PC-9 (cell line): ENCODE measurements around the gene KCNC4. TPM values are rescaled to one million over a fixed set of nuclear protein-coding genes. Genes with fewer than 3 reads are reported as not detected.

Source experiments
- BruUV-seq: library from RNA; stranded (reverse); fragments of 400-500 nt; replicated peaks from 2 replicates; lab custom pipeline; 2021; lab: Mats Ljungman, UMichigan
- CTCF ChIA-PET: fragments of 300-600 bp; sonication (Branson Sonifier 250); formaldehyde crosslinking; loops from one replicate; lab custom pipeline; 2022; ENCODE audit warnings: antibody characterized with exemption; lab: Charles Lee
- POLR2A ChIA-PET: fragments of 300-600 bp; sonication (Branson Sonifier 250); formaldehyde crosslinking; loops from one replicate; lab custom pipeline; 2022; ENCODE audit warnings: antibody characterized with exemption; ENCODE audit not compliant: unreplicated experiment; lab: Charles Lee
- DNase-seq, 2 experiments: peaks; one replicate each; pipeline versions ENCODE4 v3.0.0 to v3.0.0-alpha.2; 2015 to 2022; ENCODE audit warnings: mixed read lengths in 1 of 2
- H2AFZ ChIP-seq: fragments of 200-600 bp; sonication (generic); 2 replicates; pipeline ENCODE4 v1.8.1; 2017; ENCODE audit warnings: antibody characterized with exemption
- H3F3A ChIP-seq: fragments of 200-600 bp; sonication (generic); 2 replicates; pipeline ENCODE4 v1.8.1; 2017; ENCODE audit warnings: antibody characterized with exemption, mild to moderate bottlenecking, low read depth; ENCODE audit not compliant: insufficient read depth
- H3K27ac ChIP-seq: fragments of 200-600 bp; sonication (generic); 2 replicates; pipeline ENCODE4 v1.6.1; 2016; ENCODE audit warnings: mixed run types
- H3K27me3 ChIP-seq: fragments of 200-600 bp; sonication (generic); 2 replicates; pipeline ENCODE4 v1.6.1; 2016; ENCODE audit warnings: low read depth, mixed run types; ENCODE audit not compliant: insufficient read depth
- H3K36me3 ChIP-seq: fragments of 200-600 bp; sonication (generic); 2 replicates; pipeline ENCODE4 v1.6.1; 2016; ENCODE audit warnings: low read depth, mixed run types
- H3K4me1 ChIP-seq: fragments of 200-600 bp; sonication (generic); replicated peaks from 2 replicates; pipeline ENCODE4 v1.6.1; 2016; ENCODE audit warnings: mixed run types; ENCODE audit not compliant: insufficient read depth
- H3K4me2 ChIP-seq: fragments of 200-600 bp; sonication (generic); 2 replicates; pipeline ENCODE4 v1.6.1; 2017; ENCODE audit warnings: mixed run types
- H3K4me3 ChIP-seq: fragments of 200-600 bp; sonication (generic); 2 replicates; pipeline ENCODE4 v1.6.1; 2016; ENCODE audit warnings: mixed run types
- H3K79me2 ChIP-seq: fragments of 200-600 bp; sonication (generic); 2 replicates; pipeline ENCODE4 v1.6.1; 2017; ENCODE audit warnings: low read depth, mixed run types
- H3K9me2 ChIP-seq: fragments of 200-600 bp; sonication (generic); 2 replicates; pipeline ENCODE4 v1.8.1; 2017; ENCODE audit warnings: mild to moderate bottlenecking; ENCODE audit not compliant: insufficient read depth
- H3K9me3 ChIP-seq: fragments of 200-600 bp; sonication (generic); 2 replicates; pipeline ENCODE4 v1.8.1; 2016; ENCODE audit warnings: low read depth; ENCODE audit not compliant: insufficient read depth
- H4K20me1 ChIP-seq: fragments of 200-600 bp; sonication (generic); 2 replicates; pipeline ENCODE4 v1.8.1; 2017; ENCODE audit not compliant: insufficient read depth
- EZH2 ChIP-seq: fragments of 200-600 bp; sonication (generic); IDR thresholded peaks from 2 replicates; pipeline ENCODE4 v1.8.0; 2017; ENCODE audit warnings: antibody characterized with exemption, low read depth
- intact Hi-C: fragments of 100-400 bp; cut with micrococcal nuclease; formaldehyde crosslinking; loops from one replicate; pipeline ENCODE4 v1.10.0; 2022; ENCODE audit not compliant: unreplicated experiment
- total RNA-seq: library from RNA; stranded (reverse); gene quantifications from 2 replicates; pipeline ENCODE4 v1.2.3, GENCODE V29; 2021
- TF ChIP-seq, protein P1 (sequence below): fragments of 200-600 bp; sonication (generic); conservative IDR thresholded peaks from 2 replicates; pipeline ENCODE4 v1.6.1; 2017; ENCODE audit warnings: mixed run types, antibody characterized with exemption, mild to moderate bottlenecking, moderate library complexity

Gene KCNC4
- total RNA-seq, 1 experiment from 2014 or later = 8.6 TPM

GRCh38 chr1:110174961-110175360, 35.2 kb upstream of the KCNC4 start:
- no peaks in the 10 kb centered on the region for H4K20me1 ChIP-seq
- BruUV-seq = no TSS peak
- TF ChIP-seq, protein P1, sequence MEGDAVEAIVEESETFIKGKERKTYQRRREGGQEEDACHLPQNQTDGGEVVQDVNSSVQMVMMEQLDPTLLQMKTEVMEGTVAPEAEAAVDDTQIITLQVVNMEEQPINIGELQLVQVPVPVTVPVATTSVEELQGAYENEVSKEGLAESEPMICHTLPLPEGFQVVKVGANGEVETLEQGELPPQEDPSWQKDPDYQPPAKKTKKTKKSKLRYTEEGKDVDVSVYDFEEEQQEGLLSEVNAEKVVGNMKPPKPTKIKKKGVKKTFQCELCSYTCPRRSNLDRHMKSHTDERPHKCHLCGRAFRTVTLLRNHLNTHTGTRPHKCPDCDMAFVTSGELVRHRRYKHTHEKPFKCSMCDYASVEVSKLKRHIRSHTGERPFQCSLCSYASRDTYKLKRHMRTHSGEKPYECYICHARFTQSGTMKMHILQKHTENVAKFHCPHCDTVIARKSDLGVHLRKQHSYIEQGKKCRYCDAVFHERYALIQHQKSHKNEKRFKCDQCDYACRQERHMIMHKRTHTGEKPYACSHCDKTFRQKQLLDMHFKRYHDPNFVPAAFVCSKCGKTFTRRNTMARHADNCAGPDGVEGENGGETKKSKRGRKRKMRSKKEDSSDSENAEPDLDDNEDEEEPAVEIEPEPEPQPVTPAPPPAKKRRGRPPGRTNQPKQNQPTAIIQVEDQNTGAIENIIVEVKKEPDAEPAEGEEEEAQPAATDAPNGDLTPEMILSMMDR = no peak
- no peak for TF ChIP-seq EZH2

GRCh38 chr1:110176299-110176956, 33.7 kb upstream of the KCNC4 start:
- intact Hi-C loops = no loop called here
- Histone ChIP-seq H3K9me3 (no peaks in the 10 kb centered on the region), H3K4me1 (no peaks in the 10 kb centered on the region), H3K27ac (no peak overlapping the region), H2AFZ (no peak overlapping the region), H3K4me2 (no peak overlapping the region), H4K20me1 (no peaks in the 10 kb centered on the region), H3F3A (no peaks in the 10 kb centered on the region), H3K9me2 (no peaks in the 10 kb centered on the region), H3K27me3 (no peaks in the 10 kb centered on the region), H3K79me2 (no peaks in the 10 kb centered on the region), H3K4me3 (no peak overlapping the region), H3K36me3 (no peaks in the 10 kb centered on the region)
- peak in 1 of 2 experiments; percentile 31 for DNase-seq
- POLR2A ChIA-PET = no interaction called here
- CTCF ChIA-PET = no interaction called here
- no TSS peak for BruUV-seq
- TF ChIP-seq EZH2 = no peak
- TF ChIP-seq, protein P1 = no peak

More at GRCh38 chr1:110174961-110175360, 35.2 kb upstream of the KCNC4 start:
- Histone ChIP-seq H3K4me3 (no peak overlapping the region), H3K36me3 (no peaks in the 10 kb centered on the region), H3F3A (no peaks in the 10 kb centered on the region), H3K27me3 (no peaks in the 10 kb centered on the region), H3K4me2 (no peak overlapping the region), H3K79me2 (no peaks in the 10 kb centered on the region), H3K27ac (no peak overlapping the region), H3K9me2 (no peaks in the 10 kb centered on the region), H3K9me3 (no peaks in the 10 kb centered on the region), H2AFZ (no peak overlapping the region), H3K4me1 (no peaks in the 10 kb centered on the region)
- POLR2A ChIA-PET = no interaction called here
- CTCF ChIA-PET = no interaction called here
- no peak for DNase-seq
- intact Hi-C loops = no loop called here

GRCh38 chr1:110177775-110178174, 32.3 kb upstream of the KCNC4 start:
- DNase-seq = no peak
- no TSS peak for BruUV-seq
- Histone ChIP-seq H3K27ac (no peak overlapping the region), H4K20me1 (no peaks in the 10 kb centered on the region), H3K4me3 (no peak overlapping the region), H3K4me1 (no peaks in the 10 kb centered on the region), H3K4me2 (no peak overlapping the region), H3K36me3 (no peaks in the 10 kb centered on the region), H2AFZ (no peak overlapping the region), H3F3A (no peaks in the 10 kb centered on the region), H3K79me2 (no peaks in the 10 kb centered on the region), H3K27me3 (no peaks in the 10 kb centered on the region), H3K9me2 (no peaks in the 10 kb centered on the region), H3K9me3 (no peaks in the 10 kb centered on the region)
- TF ChIP-seq, protein P1 = no peak
- TF ChIP-seq EZH2 = no peak
- POLR2A ChIA-PET = no interaction called here
- CTCF ChIA-PET = no interaction called here
- intact Hi-C loops = no loop called here
